Subcutaneous abdominal adipose tissue (tissue), 5 donors: ENCODE results near the gene MAP1S.
A peak's percentile ranks its signal among the peaks of the same experiment; 100 is the strongest.

Experiments
- H3K27ac ChIP-seq: one replicate; pipeline ENCODE4 v1.7.0; 2013; ENCODE audit warnings: low read depth, mild to moderate bottlenecking, inconsistent platforms, low read length, moderate library complexity
- H3K27me3 ChIP-seq, 5 donors: one replicate each; pipeline ENCODE4 v1.7.0; 2013; ENCODE audit warnings: low read length in 5 of 5, inconsistent platforms in 1 of 5; ENCODE audit not compliant: control insufficient read depth in 5 of 5, insufficient read depth in 4 of 5
- H3K36me3 ChIP-seq, 5 donors: one replicate each; pipeline ENCODE4 v1.7.0; 2013; ENCODE audit warnings: low read length in 5 of 5; ENCODE audit not compliant: control insufficient read depth in 5 of 5, insufficient read depth in 5 of 5
- H3K4me1 ChIP-seq, 5 donors: one replicate each; pipeline ENCODE4 v1.7.0; 2013; ENCODE audit warnings: low read length in 5 of 5, mild to moderate bottlenecking in 3 of 5, moderate library complexity in 1 of 5; ENCODE audit not compliant: control insufficient read depth in 5 of 5, insufficient read depth in 5 of 5
- H3K4me3 ChIP-seq, 5 donors: one replicate each; pipeline ENCODE4 v1.7.0; 2013; ENCODE audit warnings: low read length in 5 of 5, low read depth in 1 of 5
- H3K9ac ChIP-seq, 5 donors: one replicate each; pipeline ENCODE4 v1.7.0; 2013; ENCODE audit warnings: low read length in 5 of 5, mild to moderate bottlenecking in 4 of 5, moderate library complexity in 3 of 5
- H3K9me3 ChIP-seq, 5 donors: one replicate each; pipeline ENCODE4 v1.7.0; 2013; ENCODE audit warnings: low read length in 5 of 5; ENCODE audit not compliant: control insufficient read depth in 5 of 5
- donor health status: healthy.
- donor health status: healthy.
- donor health status: healthy.
- donor health status: healthy.
- donor health status: healthy.

MAP1S gene

GRCh38 chr19:17681505-17682125 lies 37.7 kb upstream of the MAP1S start:
- Histone ChIP-seq H3K27me3 (peaks cover 9 to 38% (median 27%) of the 10 kb centered on the region in 5 donors), H3K9me3 (no peaks in the 10 kb centered on the region), H3K27ac (no peak overlapping the region)

GRCh38 chr19:17682273-17682672 lies 37.0 kb upstream of the MAP1S start:
- Histone ChIP-seq H3K27ac (no peak overlapping the region), H3K4me1 (peaks cover 0 to 35% (median 23%) of the 10 kb centered on the region in 5 donors), H3K36me3 (no peaks in the 10 kb centered on the region), H3K4me3 (no peak overlapping the region), H3K9me3 (no peaks in the 10 kb centered on the region), H3K27me3 (peaks cover 13 to 43% (median 31%) of the 10 kb centered on the region in 5 donors), H3K9ac (no peak overlapping the region)

More at GRCh38 chr19:17681505-17682125, 37.7 kb upstream of the MAP1S start:
- Histone ChIP-seq H3K4me3 (no peak overlapping the region), H3K36me3 (no peaks in the 10 kb centered on the region), H3K4me1 (peaks cover 0 to 29% (median 17%) of the 10 kb centered on the region in 5 donors), H3K9ac (no peak overlapping the region)

GRCh38 chr19:17683078-17683477 lies 36.2 kb upstream of the MAP1S start:
- Histone ChIP-seq H3K9ac (no peak overlapping the region), H3K27me3 (peaks cover 20 to 50% (median 38%) of the 10 kb centered on the region in 5 donors), H3K9me3 (no peaks in the 10 kb centered on the region), H3K27ac (no peak overlapping the region), H3K36me3 (no peaks in the 10 kb centered on the region), H3K4me3 (no peak overlapping the region), H3K4me1 (peaks cover 0 to 40% (median 23%) of the 10 kb centered on the region in 5 donors)

GRCh38 chr19:17684256-17684655 lies 35.0 kb upstream of the MAP1S start:
- Histone ChIP-seq H3K27me3 (peaks cover 20 to 58% (median 43%) of the 10 kb centered on the region in 5 donors), H3K9ac (no peak overlapping the region), H3K4me1 (peaks cover 0 to 43% (median 23%) of the 10 kb centered on the region in 5 donors), H3K4me3 (no peak overlapping the region), H3K36me3 (no peaks in the 10 kb centered on the region), H3K27ac (no peak overlapping the region), H3K9me3 (no peaks in the 10 kb centered on the region)

- H3K9me3 ChIP-seq = no peaks in the 10 kb centered on the region
- peaks cover 0 to 32% (median 12%) of the 10 kb centered on the region in 5 donors for H3K4me1 ChIP-seq
- H3K9ac ChIP-seq = no peak overlapping the region
- no peaks in the 10 kb centered on the region for H3K36me3 ChIP-seq
- no peak overlapping the region for H3K27ac ChIP-seq
- no peak overlapping the region for H3K4me3 ChIP-seq
- H3K27me3 ChIP-seq = peaks cover 14 to 55% (median 35%) of the 10 kb centered on the region in 5 donors
These were observed 33.7 kb upstream of the MAP1S start for GRCh38 chr19:17685451-17686022.

- Histone ChIP-seq H3K27me3 (peaks cover 16 to 54% (median 37%) of the 10 kb centered on the region in 5 donors), H3K4me1 (peaks cover 0 to 27% (median 12%) of the 10 kb centered on the region in 5 donors), H3K27ac (no peak overlapping the region), H3K9me3 (no peaks in the 10 kb centered on the region), H3K36me3 (no peaks in the 10 kb centered on the region), H3K4me3 (peak overlapping the region in 2 of 5 donors; percentile 27 to 48), H3K9ac (no peak overlapping the region)
These were observed 33.2 kb upstream of the MAP1S start for GRCh38 chr19:17686023-17686521.

- Histone ChIP-seq H3K36me3 (no peaks in the 10 kb centered on the region), H3K4me3 (peak overlapping the region in 2 of 5 donors; percentile 27 to 48)
These were observed 32.7 kb upstream of the MAP1S start for GRCh38 chr19:17686592-17687024.

GRCh38 chr19:17687141-17687856 lies 32.0 kb upstream of the MAP1S start:
- Histone ChIP-seq H3K9ac (no peak overlapping the region), H3K27ac (no peak overlapping the region), H3K27me3 (peaks cover 14 to 50% (median 37%) of the 10 kb centered on the region in 5 donors), H3K36me3 (no peaks in the 10 kb centered on the region), H3K4me1 (peaks cover 0 to 23% (median 12%) of the 10 kb centered on the region in 5 donors), H3K4me3 (no peak overlapping the region), H3K9me3 (peaks cover 0 to 2% (median 0%) of the 10 kb centered on the region in 5 donors)

More at GRCh38 chr19:17686592-17687024, 32.7 kb upstream of the MAP1S start:
- Histone ChIP-seq H3K4me1 (peaks cover 0 to 23% (median 12%) of the 10 kb centered on the region in 5 donors), H3K27me3 (peaks cover 14 to 51% (median 34%) of the 10 kb centered on the region in 5 donors), H3K9ac (no peak overlapping the region), H3K27ac (no peak overlapping the region), H3K9me3 (peaks cover 0 to under 1% (median 0%) of the 10 kb centered on the region in 5 donors)

GRCh38 chr19:17687857-17688784 lies 31.2 kb upstream of the MAP1S start, which contains the start of gene UNC13A:
UNC13A (minus strand) TSS chr19:17688354; CDS start chr19:17688199, 155 bp downstream.
- Histone ChIP-seq H3K27ac (no peak within 1 kb of the TSS), H3K4me3 (no peak within 1 kb of the TSS), H3K9me3 (peaks cover 0 to 2% (median 0%) of the 10 kb centered on the region in 5 donors), H3K36me3 (no peaks in the 10 kb centered on the region), H3K4me1 (peaks cover 0 to 23% (median 12%) of the 10 kb centered on the region in 5 donors), H3K27me3 (peaks cover 14 to 48% (median 37%) of the 10 kb centered on the region in 5 donors), H3K9ac (no peak within 1 kb of the TSS)
